ENCODE measurements around the gene ST6GAL1. TPM values are rescaled to one million over a fixed set of nuclear protein-coding genes. Genes with fewer than 3 reads are reported as not detected.

Gene ST6GAL1
- total and polyA plus RNA-seq, 12 donors: 7.2 to 95.0 (median 55.4) TPM

DNA sequence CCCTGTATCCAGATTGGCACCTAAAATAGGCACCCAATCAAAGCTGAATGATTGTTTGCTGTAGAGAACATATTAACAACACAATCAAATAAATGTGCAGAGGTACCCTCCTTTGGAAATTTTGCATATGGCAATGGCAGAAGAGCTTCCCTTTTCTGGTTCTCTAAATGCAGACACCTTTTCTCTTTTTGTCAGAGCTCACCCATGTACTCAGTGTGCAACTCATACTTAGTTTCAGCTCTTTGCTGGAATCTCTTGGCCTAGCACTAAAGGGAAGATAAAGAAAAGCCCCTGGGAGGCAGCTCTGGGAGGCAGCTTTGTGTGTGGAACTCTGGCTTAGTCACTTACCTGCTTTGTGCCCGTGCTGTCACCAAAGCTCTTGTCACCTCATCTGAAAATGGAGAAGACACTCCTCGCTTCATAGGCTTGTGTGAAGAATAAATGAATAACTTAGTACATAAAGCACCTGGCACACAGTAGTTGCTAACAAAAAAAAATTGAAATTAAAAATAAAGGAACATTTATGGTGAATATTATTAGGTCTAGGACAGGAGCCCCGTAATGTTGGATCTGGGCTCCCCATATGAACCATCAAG, 28.8 kb downstream of the ST6GAL1 start:
- DNase-seq: no peak
- no peaks in the 10 kb centered on the region for H3K9me3 ChIP-seq (replicated peaks in 1 of 3)
- no peaks in the 10 kb centered on the region for H3K36me3 ChIP-seq (replicated peaks in 1 of 2)
- peaks cover 0 to 4% of the 10 kb centered on the region in 2 donors for H3K4me1 ChIP-seq (replicated peaks in 1 of 2)
- H3K4me3 ChIP-seq: no peak overlapping the region
- 84 to 89% (median 87%) methylated on average over 3 of the region's 3 CpGs for WGBS, 4 donors
- no peaks in the 10 kb centered on the region for H3K27me3 ChIP-seq
- H3K27ac ChIP-seq: no peak overlapping the region
- intact Hi-C loops (cut with DNase I): no loop called here
- TF ChIP-seq POLR2A (IDR thresholded peaks at IDR 0.05) (no peak), CTCF (IDR thresholded peaks at IDR 0.05) (no peak)

DNA sequence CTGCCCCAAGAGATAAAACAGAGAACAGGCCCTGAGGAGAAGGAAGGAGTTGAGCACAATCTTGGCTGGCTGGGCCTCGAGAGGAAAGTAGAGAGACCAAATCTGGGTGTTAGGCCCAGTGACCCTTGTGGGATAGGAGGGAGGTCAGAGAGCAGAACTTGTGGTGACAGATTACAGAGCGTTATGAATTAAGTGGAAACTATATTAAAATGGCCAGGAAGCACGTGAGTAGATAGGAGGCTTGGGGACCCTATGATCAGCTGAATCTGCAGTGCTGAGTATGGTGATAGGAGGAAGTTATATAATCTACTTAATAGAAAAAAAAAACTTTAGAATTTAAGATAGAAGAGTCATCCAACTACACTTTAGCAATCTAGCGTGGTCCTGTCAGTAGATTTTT, 30.0 kb downstream of the ST6GAL1 start:
- H3K4me1 ChIP-seq (replicated peaks in 1 of 2): peaks cover 3 to 4% of the 10 kb centered on the region in 2 donors
- TF ChIP-seq POLR2A (IDR thresholded peaks at IDR 0.05): no peak
- TF ChIP-seq CTCF (IDR thresholded peaks at IDR 0.05): no peak
- DNase-seq: no peak
- H3K27ac ChIP-seq: peak overlapping the region in 1 of 5 donors; percentile 45
- no peaks in the 10 kb centered on the region for H3K27me3 ChIP-seq
- intact Hi-C loops (cut with DNase I): no loop called here
- 59 to 73% (median 66%) methylated on average over 4 of the region's 4 CpGs for WGBS, 4 donors
- no peaks in the 10 kb centered on the region for H3K36me3 ChIP-seq (replicated peaks in 1 of 2)
- H3K4me3 ChIP-seq: no peak overlapping the region
- no peaks in the 10 kb centered on the region for H3K9me3 ChIP-seq (replicated peaks in 1 of 3)

GRCh38 chr3:186962445-186962844, 32.1 kb downstream of the ST6GAL1 start:
- no peaks in the 10 kb centered on the region for H3K27me3 ChIP-seq
- no peak overlapping the region for H3K27ac ChIP-seq
- no peaks in the 10 kb centered on the region for H3K9me3 ChIP-seq (replicated peaks in 1 of 3)
- DNase-seq: no peak
- no peaks in the 10 kb centered on the region for H3K36me3 ChIP-seq (replicated peaks in 1 of 2)
- WGBS, 4 donors: 53 to 81% (median 74%) methylated on average over 1 of the region's 1 CpG
- no peak overlapping the region for H3K4me3 ChIP-seq
- TF ChIP-seq CTCF (IDR thresholded peaks at IDR 0.05): no peak
- intact Hi-C loops (cut with DNase I): no loop called here
- peaks cover 4 to 11% of the 10 kb centered on the region in 2 donors for H3K4me1 ChIP-seq (replicated peaks in 1 of 2)

GRCh38 chr3:186963636-186964035, 33.3 kb downstream of the ST6GAL1 start:
- intact Hi-C loops (cut with DNase I): no loop called here
- Histone ChIP-seq H3K4me3 (no peak overlapping the region), H3K36me3 (replicated peaks in 1 of 2) (no peaks in the 10 kb centered on the region), H3K9me3 (replicated peaks in 1 of 3) (no peaks in the 10 kb centered on the region), H3K4me1 (replicated peaks in 1 of 2) (peaks cover 4 to 11% of the 10 kb centered on the region in 2 donors), H3K27ac (no peak overlapping the region), H3K27me3 (no peaks in the 10 kb centered on the region)
- WGBS, 4 donors: 55 to 77% (median 69%) methylated on average over 3 to 5 of the region's 5 CpGs
- no peak for DNase-seq
- TF ChIP-seq CTCF (IDR thresholded peaks at IDR 0.05) (no peak), POLR2A (IDR thresholded peaks at IDR 0.05) (no peak)
